ENCODE results near the gene CNNM3. TPM values are rescaled to one million over a fixed set of nuclear protein-coding genes. Genes with fewer than 3 reads are reported as not detected.

Gene CNNM3
- total RNA-seq, 1 donor from 2014 or later = 29.0 TPM

GRCh38 chr2:96771796-96772618, 44.1 kb upstream of the CNNM3 start:
- no peak overlapping the region for H3K27ac ChIP-seq

GRCh38 chr2:96772903-96773671, 43.0 kb upstream of the CNNM3 start:
- ATAC-seq (no peak), DNase-seq (no peak)
- Histone ChIP-seq H3K27ac (no peak overlapping the region), H3K4me1 (peaks cover 26% of the 10 kb centered on the region), H3K4me3 (no peak overlapping the region), H3K27me3 (ENCODE audit: low read depth) (no peaks in the 10 kb centered on the region), H3K36me3 (no peaks in the 10 kb centered on the region), H3K9me3 (no peaks in the 10 kb centered on the region)
- no peak for TF ChIP-seq CTCF (IDR thresholded peaks at IDR 0.05)
- intact Hi-C loops (cut with DNase I) = no loop called here

More at GRCh38 chr2:96771796-96772618, 44.1 kb upstream of the CNNM3 start:
- Histone ChIP-seq H3K9me3 (no peaks in the 10 kb centered on the region), H3K36me3 (no peaks in the 10 kb centered on the region), H3K4me1 (peaks cover 26% of the 10 kb centered on the region), H3K4me3 (no peak overlapping the region), H3K27me3 (ENCODE audit: low read depth) (no peaks in the 10 kb centered on the region)
- peak; percentile 73 for DNase-seq
- ATAC-seq = peak; percentile 86 to 87
- intact Hi-C loops (cut with DNase I) = no loop called here
- TF ChIP-seq CTCF (IDR thresholded peaks at IDR 0.05) = no peak

GRCh38 chr2:96773922-96774321, 42.1 kb upstream of the CNNM3 start:
- intact Hi-C loops (cut with DNase I) = no loop called here
- peak; percentile 54 for DNase-seq
- TF ChIP-seq CTCF (IDR thresholded peaks at IDR 0.05) = no peak
- Histone ChIP-seq H3K36me3 (no peaks in the 10 kb centered on the region), H3K27me3 (ENCODE audit: low read depth) (no peaks in the 10 kb centered on the region), H3K4me1 (peaks cover 26% of the 10 kb centered on the region), H3K4me3 (peak overlapping the region; percentile 47), H3K9me3 (no peaks in the 10 kb centered on the region), H3K27ac (peak overlapping the region; percentile 60)
- peak; percentile 25 to 52 for ATAC-seq

- intact Hi-C loops (cut with DNase I) = no loop called here
- DNase-seq (no peak), ATAC-seq (no peak)
- Histone ChIP-seq H3K36me3 (no peaks in the 10 kb centered on the region), H3K9me3 (no peaks in the 10 kb centered on the region), H3K4me3 (no peak overlapping the region), H3K4me1 (peaks cover 19% of the 10 kb centered on the region), H3K27me3 (ENCODE audit: low read depth) (no peaks in the 10 kb centered on the region), H3K27ac (no peak overlapping the region)
- no peak for TF ChIP-seq CTCF (IDR thresholded peaks at IDR 0.05)
Observed at GRCh38 chr2:96775160-96775559, 40.9 kb upstream of the CNNM3 start.

GRCh38 chr2:96783388-96783787, 32.7 kb upstream of the CNNM3 start:
- H3K27ac ChIP-seq = no peak overlapping the region
- no peak for TF ChIP-seq CTCF (IDR thresholded peaks at IDR 0.05)
- ATAC-seq (no peak), DNase-seq (no peak)
- intact Hi-C loops (cut with DNase I) = no loop called here
- H3K4me3 ChIP-seq = no peak overlapping the region
- peaks cover 16% of the 10 kb centered on the region for H3K4me1 ChIP-seq
- H3K36me3 ChIP-seq = no peaks in the 10 kb centered on the region
- no peaks in the 10 kb centered on the region for H3K9me3 ChIP-seq
- H3K27me3 ChIP-seq (ENCODE audit: low read depth) = no peaks in the 10 kb centered on the region

All from lower lobe of right lung (tissue), 2 donors.